CD4-positive, CD25-positive, alpha-beta regulatory T cell (primary cell): ENCODE data around the gene HIC2. TPM values are rescaled to one million over a fixed set of nuclear protein-coding genes. Genes with fewer than 3 reads are reported as not detected.
A peak's percentile ranks its signal among the peaks of the same experiment; 100 is the strongest.
"Not testable (repeated sequence)": the region's sequence is repeated elsewhere in the genome, so short reads cannot be mapped to it uniquely, and the experiment has no call there.

Source experiments
- ATAC-seq, 2 donors: fragments of 150-1000 bp; cut with Tn5 transposase; one replicate each; pipeline ENCODE4 v1.10.0; 2021; ENCODE audit warnings: low read depth in 2 of 2, moderate number of reproducible peaks in 2 of 2, moderate library complexity in 1 of 2
- DNase-seq, 3 donors: peaks; one replicate each; pipeline versions ENCODE4 v3.0.0 to v3.0.0-alpha.2; 2012 to 2022; ENCODE audit warnings: mixed read lengths in 1 of 3
- H3K27ac ChIP-seq: one replicate; pipeline ENCODE4 v1.7.0; 2013; ENCODE audit warnings: mild to moderate bottlenecking, low read length; ENCODE audit not compliant: insufficient read depth, poor library complexity, severe bottlenecking
- H3K27me3 ChIP-seq: one replicate; pipeline ENCODE4 v1.7.0; 2013; ENCODE audit warnings: low read length; ENCODE audit not compliant: control insufficient read depth, insufficient read depth
- H3K36me3 ChIP-seq: one replicate; pipeline ENCODE4 v1.7.0; 2013; ENCODE audit warnings: mild to moderate bottlenecking, low read length, moderate library complexity; ENCODE audit not compliant: control insufficient read depth, insufficient read depth
- H3K4me1 ChIP-seq: 2 replicates; pipeline ENCODE4 v1.7.0; 2013; ENCODE audit warnings: mild to moderate bottlenecking, low read length; ENCODE audit not compliant: insufficient read depth, control insufficient read depth, poor library complexity, severe bottlenecking
- H3K4me3 ChIP-seq: one replicate; pipeline ENCODE4 v1.7.0; 2013; ENCODE audit warnings: low read depth, mild to moderate bottlenecking, low read length, moderate library complexity
- H3K9me3 ChIP-seq, 2 experiments: 1 replicate in 1 of 2; 2 replicates in 1 of 2; pipeline ENCODE4 v1.7.0; 2013; ENCODE audit warnings: low read length in 2 of 2, mild to moderate bottlenecking in 1 of 2, moderate library complexity in 1 of 2; ENCODE audit not compliant: control insufficient read depth in 2 of 2
- H3K27ac Mint-ChIP-seq, 3 donors: one replicate each; pipeline ENCODE4 v1.8.0; 2020 to 2022; ENCODE audit warnings: mild to moderate bottlenecking in 3 of 3, mixed read lengths in 3 of 3, moderate library complexity in 2 of 3
- H3K27me3 Mint-ChIP-seq: one replicate; pipeline ENCODE4 v1.8.0; 2022; ENCODE audit warnings: mild to moderate bottlenecking, mixed read lengths
- H3K36me3 Mint-ChIP-seq: one replicate; pipeline ENCODE4 v1.8.0; 2020; ENCODE audit warnings: mixed read lengths
- H3K4me1 Mint-ChIP-seq, 4 donors: one replicate each; pipeline ENCODE4 v1.8.0; 2020 to 2022; ENCODE audit warnings: mixed read lengths in 4 of 4, mild to moderate bottlenecking in 1 of 4
- H3K4me3 Mint-ChIP-seq, 4 donors: one replicate each; pipeline ENCODE4 v1.8.0; 2020 to 2022; ENCODE audit warnings: mild to moderate bottlenecking in 4 of 4, mixed read lengths in 4 of 4, moderate library complexity in 3 of 4
- H3K9me3 Mint-ChIP-seq, 7 donors: one replicate each; pipeline ENCODE4 v1.8.0; 2020 to 2022; ENCODE audit warnings: mixed read lengths in 7 of 7, mild to moderate bottlenecking in 3 of 7, moderate library complexity in 2 of 7
- polyA plus RNA-seq, 4 donors: library from polyadenylated mRNA; unstranded; fragments of 300-500 nt; fragmentation: Illumina TruSeq; gene quantifications; one replicate each; pipeline ENCODE4 v1.2.3, GENCODE V29; 2021
- total RNA-seq: library from RNA; stranded (reverse); gene quantifications from one replicate; pipeline ENCODE4 v1.2.3, GENCODE V29; 2022

Gene HIC2
- total and polyA plus RNA-seq, 5 donors from 2014 or later, result 0.29 to 9.7 (median 0.42) TPM

- peak within 1 kb of the TSS; percentile 89 to 98 (median 92) for H3K27ac Mint-ChIP-seq
- not testable (repeated sequence) for H3K36me3 ChIP-seq, H3K27me3 ChIP-seq, H3K36me3 Mint-ChIP-seq, H3K4me3 ChIP-seq, H3K27me3 Mint-ChIP-seq, H3K9me3 Mint-ChIP-seq, H3K4me1 Mint-ChIP-seq, H3K4me1 ChIP-seq, DNase-seq, H3K9me3 ChIP-seq, ATAC-seq
- H3K27ac ChIP-seq, result peak within 1 kb of the TSS; percentile 68
- peak within 1 kb of the TSS; percentile 89 to 98 (median 94) for H3K4me3 Mint-ChIP-seq
Measured at GRCh38 chr22:21467337-21468193, 50.4 kb downstream of the HIC2 start, which contains the start of gene TMEM191C. TSS of gene TMEM191C (plus strand) at chr22:21467387. CDS start at chr22:21467460, 73 bp downstream.

GRCh38 chr22:21468194-21469096, 51.3 kb downstream of the HIC2 start:
- Mint-ChIP-seq H3K4me3 (peak overlapping the region; percentile 89 to 98 (median 94)), H3K27ac (peak overlapping the region; percentile 89 to 98 (median 92))
- H3K36me3 Mint-ChIP-seq, H3K27me3 Mint-ChIP-seq, H3K9me3 ChIP-seq, H3K4me3 ChIP-seq, H3K4me1 ChIP-seq, H3K36me3 ChIP-seq, H3K27me3 ChIP-seq, H3K4me1 Mint-ChIP-seq, H3K9me3 Mint-ChIP-seq: not testable (repeated sequence)
- H3K27ac ChIP-seq, result peak overlapping the region; percentile 68
- peak; percentile 90 to 91 for ATAC-seq
- DNase-seq, result peak; percentile 85 to 93 (median 92)

DNA sequence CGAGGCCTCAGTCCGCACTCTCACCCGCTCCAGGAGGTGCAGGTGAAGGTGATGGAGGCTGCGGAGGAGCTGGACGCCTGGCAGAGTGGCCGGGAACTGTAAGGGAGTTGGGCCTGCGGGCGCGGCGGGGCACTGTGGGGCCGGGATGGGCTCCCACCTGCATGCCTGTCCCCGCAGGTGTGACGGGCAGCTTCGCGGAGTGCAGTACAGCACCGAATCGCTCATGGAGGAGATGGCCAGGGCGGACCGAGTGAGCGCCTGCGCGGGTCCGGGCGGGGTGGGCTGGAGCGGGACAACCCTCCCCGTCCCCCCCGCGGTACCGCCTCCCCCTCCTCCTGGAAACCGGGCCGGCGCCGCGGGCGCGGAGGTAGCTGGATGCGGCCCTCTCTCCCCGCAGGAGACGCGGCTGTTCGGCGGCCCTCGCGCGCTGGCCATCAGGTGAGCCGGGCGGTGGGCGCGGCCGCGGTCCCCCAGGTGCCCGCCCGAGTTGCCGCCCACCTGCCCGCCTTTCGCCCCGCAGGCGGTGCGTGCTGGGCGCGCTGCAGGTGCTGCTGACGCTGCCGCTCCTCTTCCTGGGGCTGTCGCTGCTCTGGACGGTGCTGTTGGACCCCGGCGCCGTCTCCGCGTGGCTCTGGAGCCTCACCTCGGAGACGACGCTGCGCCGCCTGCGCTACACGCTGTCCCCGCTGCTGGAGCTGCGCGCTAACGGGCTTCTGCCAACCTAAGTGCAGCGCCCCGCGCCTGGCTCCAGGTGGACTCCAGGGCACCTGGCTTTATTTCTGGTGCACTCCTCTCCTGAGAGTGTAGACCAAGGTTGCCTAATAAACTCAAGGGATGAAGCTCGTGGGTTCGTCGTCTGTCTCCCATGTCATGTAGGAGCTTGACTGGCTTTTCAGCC, 52.2 kb downstream of the HIC2 start:
- DNase-seq, H3K4me1 Mint-ChIP-seq, H3K27ac Mint-ChIP-seq, H3K27ac ChIP-seq, H3K4me1 ChIP-seq, H3K9me3 ChIP-seq, H3K4me3 ChIP-seq, H3K9me3 Mint-ChIP-seq, H3K4me3 Mint-ChIP-seq, H3K27me3 ChIP-seq, H3K36me3 Mint-ChIP-seq, H3K27me3 Mint-ChIP-seq, H3K36me3 ChIP-seq: not testable (repeated sequence)
- peak in 1 of 2 donors; percentile 0 for ATAC-seq

DNA sequence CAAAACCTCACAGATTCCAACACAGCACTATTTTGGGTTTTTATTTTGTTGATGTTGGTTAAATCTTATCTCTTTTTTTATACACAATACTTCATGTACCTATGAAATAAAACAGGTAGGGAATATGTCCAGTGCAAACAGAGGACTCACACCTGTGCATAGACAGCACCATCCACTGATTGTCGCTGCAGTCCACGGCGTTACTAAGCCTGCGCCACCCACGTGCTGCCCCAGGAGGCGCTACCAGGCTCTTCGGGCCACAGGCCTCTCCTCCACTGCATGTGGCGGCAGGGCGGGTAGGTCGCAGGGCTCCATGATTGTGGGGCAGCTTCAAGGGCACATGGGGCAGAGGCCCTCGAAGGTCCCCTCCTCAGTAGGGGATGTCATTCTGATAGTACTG, 55.8 kb downstream of the HIC2 start:
- not testable (repeated sequence) for DNase-seq, H3K4me1 ChIP-seq, H3K4me1 Mint-ChIP-seq, H3K4me3 Mint-ChIP-seq, H3K9me3 ChIP-seq, ATAC-seq, H3K36me3 Mint-ChIP-seq, H3K27me3 ChIP-seq, H3K4me3 ChIP-seq, H3K36me3 ChIP-seq, H3K27ac ChIP-seq, H3K9me3 Mint-ChIP-seq, H3K27ac Mint-ChIP-seq, H3K27me3 Mint-ChIP-seq

DNA sequence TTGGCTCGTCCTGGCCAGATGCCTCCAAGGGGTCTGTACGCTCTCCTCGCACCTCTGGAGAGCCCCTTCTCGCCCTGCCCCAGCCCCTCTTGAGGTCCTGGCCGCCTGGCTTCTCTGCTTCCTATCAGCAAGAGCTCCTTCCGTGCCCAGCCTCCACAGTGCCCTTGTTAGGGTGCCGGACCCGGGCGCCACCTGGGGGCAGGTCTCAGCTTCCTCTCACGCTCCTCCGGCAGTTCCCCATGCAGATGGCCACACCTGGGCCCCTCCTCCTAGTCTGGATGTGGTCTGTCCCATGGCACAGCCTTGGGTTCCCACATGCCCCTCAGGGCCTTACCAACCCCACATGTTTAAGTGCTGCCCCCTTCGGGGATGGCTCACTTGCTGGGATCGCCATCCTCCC, 56.5 kb downstream of the HIC2 start:
- not testable (repeated sequence) for H3K9me3 Mint-ChIP-seq, H3K27me3 Mint-ChIP-seq, H3K9me3 ChIP-seq, H3K4me3 ChIP-seq, DNase-seq, H3K4me3 Mint-ChIP-seq, H3K27me3 ChIP-seq, H3K27ac Mint-ChIP-seq, H3K36me3 ChIP-seq, ATAC-seq, H3K4me1 Mint-ChIP-seq, H3K4me1 ChIP-seq, H3K36me3 Mint-ChIP-seq, H3K27ac ChIP-seq

- H3K27ac Mint-ChIP-seq, H3K27ac ChIP-seq, H3K9me3 ChIP-seq, H3K4me3 ChIP-seq, H3K4me1 Mint-ChIP-seq, H3K4me1 ChIP-seq, H3K36me3 Mint-ChIP-seq, DNase-seq, ATAC-seq, H3K27me3 Mint-ChIP-seq, H3K4me3 Mint-ChIP-seq, H3K27me3 ChIP-seq, H3K9me3 Mint-ChIP-seq, H3K36me3 ChIP-seq: not testable (repeated sequence)
Measured at GRCh38 chr22:21484039-21484438, 66.9 kb downstream of the HIC2 start.

DNA sequence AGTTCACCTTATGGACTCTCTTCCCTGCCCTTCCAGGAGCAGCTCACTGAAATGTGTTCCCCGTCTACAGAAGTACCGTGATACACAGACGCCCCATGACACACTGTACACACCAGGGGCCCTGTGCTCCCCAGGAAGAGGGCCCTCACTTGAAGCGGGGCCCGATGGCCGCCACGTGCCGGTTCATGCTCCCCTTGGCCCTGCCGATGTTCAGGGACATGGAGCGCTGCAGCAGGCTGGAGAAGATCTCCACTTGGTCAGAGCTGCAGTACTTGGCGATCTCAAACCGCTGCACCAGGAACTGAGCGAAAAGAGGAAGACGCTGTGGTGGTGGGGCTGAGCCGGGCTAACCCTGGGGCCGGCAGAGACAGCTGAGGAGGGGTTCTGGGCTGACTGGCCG, 70.6 kb downstream of the HIC2 start:
- not testable (repeated sequence) for H3K36me3 Mint-ChIP-seq

More for the DNA sequence above, 70.6 kb downstream of the HIC2 start:
- not testable (repeated sequence) for H3K4me3 ChIP-seq, H3K27me3 Mint-ChIP-seq, H3K27ac ChIP-seq, H3K4me1 Mint-ChIP-seq, H3K4me1 ChIP-seq, H3K36me3 ChIP-seq, H3K4me3 Mint-ChIP-seq, H3K27ac Mint-ChIP-seq, H3K9me3 Mint-ChIP-seq, H3K9me3 ChIP-seq, DNase-seq, H3K27me3 ChIP-seq
- ATAC-seq, result peak in 1 of 2 donors; percentile 20
